Thyroid gland (tissue), 4 donors: ENCODE measurements around the gene ITGA11.

Experiments
- POLR2A ChIP-seq, 2 donors: fragments of 450-650 bp; IDR thresholded peaks; one replicate each; pipeline ENCODE4 v1.6.1; 2017; ENCODE audit warnings: antibody characterized with exemption in 2 of 2, mild to moderate bottlenecking in 2 of 2, moderate library complexity in 1 of 2
- TF ChIP-seq, protein P1 (sequence below), 6 experiments: fragments of 200-600 bp in 3 of 6; fragments of 450-650 bp in 3 of 6; sonication (generic) in 3 of 6; IDR thresholded peaks; one replicate each; pipeline ENCODE4 v1.5.1; 2016 to 2019; ENCODE audit warnings: antibody characterized with exemption in 6 of 6, mild to moderate bottlenecking in 2 of 6, inconsistent platforms in 1 of 6, moderate library complexity in 1 of 6

DNA sequence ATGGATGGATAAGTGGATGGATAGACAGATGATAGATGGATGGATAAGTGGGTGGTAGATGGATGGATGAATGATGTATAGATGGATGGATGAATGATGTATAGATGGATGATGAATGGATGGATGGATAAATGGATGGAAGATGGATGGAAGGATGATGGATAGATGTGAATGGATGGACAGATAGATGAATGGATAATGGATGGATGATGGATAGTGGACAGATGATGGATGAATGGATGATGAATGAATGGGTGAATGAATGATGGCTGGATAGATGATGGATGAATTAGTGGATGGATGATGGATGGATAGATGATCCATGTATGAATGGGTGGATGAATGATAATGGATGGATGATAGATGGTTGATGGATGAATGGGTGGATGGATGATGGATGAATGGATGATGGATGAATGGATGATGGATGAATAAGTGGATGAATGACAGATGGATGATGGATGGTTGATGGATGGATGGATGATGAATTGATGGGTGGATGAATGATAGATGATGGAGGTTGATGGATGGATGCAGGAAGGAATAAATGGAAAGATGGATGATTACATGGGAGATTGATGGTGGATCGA is 69.3 kb downstream of the ITGA11 start:
- TF ChIP-seq, protein P1, sequence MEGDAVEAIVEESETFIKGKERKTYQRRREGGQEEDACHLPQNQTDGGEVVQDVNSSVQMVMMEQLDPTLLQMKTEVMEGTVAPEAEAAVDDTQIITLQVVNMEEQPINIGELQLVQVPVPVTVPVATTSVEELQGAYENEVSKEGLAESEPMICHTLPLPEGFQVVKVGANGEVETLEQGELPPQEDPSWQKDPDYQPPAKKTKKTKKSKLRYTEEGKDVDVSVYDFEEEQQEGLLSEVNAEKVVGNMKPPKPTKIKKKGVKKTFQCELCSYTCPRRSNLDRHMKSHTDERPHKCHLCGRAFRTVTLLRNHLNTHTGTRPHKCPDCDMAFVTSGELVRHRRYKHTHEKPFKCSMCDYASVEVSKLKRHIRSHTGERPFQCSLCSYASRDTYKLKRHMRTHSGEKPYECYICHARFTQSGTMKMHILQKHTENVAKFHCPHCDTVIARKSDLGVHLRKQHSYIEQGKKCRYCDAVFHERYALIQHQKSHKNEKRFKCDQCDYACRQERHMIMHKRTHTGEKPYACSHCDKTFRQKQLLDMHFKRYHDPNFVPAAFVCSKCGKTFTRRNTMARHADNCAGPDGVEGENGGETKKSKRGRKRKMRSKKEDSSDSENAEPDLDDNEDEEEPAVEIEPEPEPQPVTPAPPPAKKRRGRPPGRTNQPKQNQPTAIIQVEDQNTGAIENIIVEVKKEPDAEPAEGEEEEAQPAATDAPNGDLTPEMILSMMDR (IDR thresholded peaks at IDR 0.05) = no peak
- no peak for TF ChIP-seq POLR2A (IDR thresholded peaks at IDR 0.05)
